Osteoblast (primary cell): ENCODE data around the gene DOCK1. TPM values are rescaled to one million over a fixed set of nuclear protein-coding genes. Genes with fewer than 3 reads are reported as not detected.
A peak's percentile ranks its signal among the peaks of the same experiment; 100 is the strongest.

Experiments used
- DNase-seq: peaks from one replicate; pipeline ENCODE4 v3.0.0; 2011; ENCODE audit warnings: low spot score, mixed read lengths; ENCODE audit not compliant: insufficient read length; ENCODE audit errors: missing footprints
- H2AFZ ChIP-seq: 2 replicates; pipeline ENCODE4 v1.6.0; 2011; ENCODE audit warnings: mild to moderate bottlenecking, low read length
- H3K27ac ChIP-seq: 2 replicates; pipeline ENCODE4 v1.5.1; 2011; ENCODE audit warnings: mild to moderate bottlenecking, low read depth, low read length, moderate library complexity
- H3K27me3 ChIP-seq: 2 replicates; pipeline ENCODE4 v1.6.0; 2012; ENCODE audit warnings: mild to moderate bottlenecking, control low read depth, inconsistent platforms, low read length, moderate library complexity; ENCODE audit not compliant: insufficient read depth
- H3K36me3 ChIP-seq: 2 replicates; pipeline ENCODE4 v1.5.1; 2011; ENCODE audit warnings: mild to moderate bottlenecking, low read length, control low read depth, moderate library complexity; ENCODE audit not compliant: insufficient read depth
- H3K4me1 ChIP-seq: 2 replicates; pipeline ENCODE4 v1.5.1; 2011; ENCODE audit warnings: mild to moderate bottlenecking, low read length, control low read depth, moderate library complexity; ENCODE audit not compliant: insufficient read depth
- H3K4me2 ChIP-seq: 2 replicates; pipeline ENCODE4 v1.6.0; 2011; ENCODE audit warnings: mild to moderate bottlenecking, low read length; ENCODE audit not compliant: insufficient read depth
- H3K4me3 ChIP-seq: fragments of 200-600 bp; sonication (generic); 3 replicates; pipeline ENCODE4 v1.5.1; 2012; ENCODE audit warnings: mild to moderate bottlenecking, low read length, inconsistent platforms; ENCODE audit not compliant: insufficient read depth
- H3K79me2 ChIP-seq: 2 replicates; pipeline ENCODE4 v1.6.0; 2012; ENCODE audit warnings: mild to moderate bottlenecking, low read length, control low read depth, inconsistent platforms; ENCODE audit not compliant: insufficient read depth
- H3K9me3 ChIP-seq: 2 replicates; pipeline ENCODE4 v1.5.1; 2011; ENCODE audit warnings: low read depth, low read length, control low read depth
- H4K20me1 ChIP-seq: 2 replicates; pipeline ENCODE4 v1.6.0; 2012; ENCODE audit warnings: mild to moderate bottlenecking, low read length, control low read depth; ENCODE audit not compliant: insufficient read depth
- CTCF ChIP-seq: IDR thresholded peaks from 2 replicates; pipeline ENCODE4 v1.5.1; 2011; ENCODE audit warnings: mild to moderate bottlenecking, low read depth, low read length, moderate library complexity; ENCODE audit errors: extremely low read depth
- total RNA-seq: library from RNA; depleted of rRNA; stranded (reverse); fragments of >200 nt; gene quantifications from 2 replicates; pipeline ENCODE4 v1.2.3, GENCODE V29; 2012

DOCK1 gene
- total RNA-seq, 1 donor: 80.3 TPM

- DNase-seq: no peak
- peaks cover 4% of the 10 kb centered on the region for H4K20me1 ChIP-seq
- H3K36me3 ChIP-seq: peaks cover 3% of the 10 kb centered on the region
- no peak overlapping the region for H3K4me3 ChIP-seq
- H3K27ac ChIP-seq: no peak overlapping the region
- H3K4me2 ChIP-seq: no peak overlapping the region
- peaks cover 2% of the 10 kb centered on the region for H3K4me1 ChIP-seq
- TF ChIP-seq CTCF: no peak
- H2AFZ ChIP-seq: no peak overlapping the region
- no peaks in the 10 kb centered on the region for H3K79me2 ChIP-seq
- H3K27me3 ChIP-seq: no peaks in the 10 kb centered on the region
- no peaks in the 10 kb centered on the region for H3K9me3 ChIP-seq
These were observed 377.8 kb downstream of the DOCK1 start for GRCh38 chr10:127283017-127283416.

- Histone ChIP-seq H2AFZ (no peak overlapping the region), H3K27ac (no peak overlapping the region), H3K27me3 (no peaks in the 10 kb centered on the region), H4K20me1 (no peaks in the 10 kb centered on the region), H3K4me3 (no peak overlapping the region), H3K4me2 (no peak overlapping the region), H3K4me1 (no peaks in the 10 kb centered on the region), H3K36me3 (peaks cover 3% of the 10 kb centered on the region), H3K9me3 (no peaks in the 10 kb centered on the region), H3K79me2 (no peaks in the 10 kb centered on the region)
- TF ChIP-seq CTCF: no peak
- DNase-seq: no peak
These were observed 378.3 kb downstream of the DOCK1 start for GRCh38 chr10:127283576-127283975.

- Histone ChIP-seq H3K79me2 (peaks cover 2% of the 10 kb centered on the region), H3K9me3 (no peaks in the 10 kb centered on the region)
These were observed 385.6 kb downstream of the DOCK1 start for GRCh38 chr10:127290850-127291249.

GRCh38 chr10:127291329-127291728 is 386.1 kb downstream of the DOCK1 start:
- Histone ChIP-seq H3K4me3 (no peak overlapping the region), H3K27ac (no peak overlapping the region), H2AFZ (no peak overlapping the region), H3K4me2 (no peak overlapping the region), H4K20me1 (peaks cover 7% of the 10 kb centered on the region), H3K36me3 (no peaks in the 10 kb centered on the region), H3K79me2 (peaks cover 2% of the 10 kb centered on the region), H3K9me3 (no peaks in the 10 kb centered on the region), H3K27me3 (no peaks in the 10 kb centered on the region), H3K4me1 (no peaks in the 10 kb centered on the region)
- TF ChIP-seq CTCF: no peak
- DNase-seq: peak; percentile 19

More at GRCh38 chr10:127290850-127291249, 385.6 kb downstream of the DOCK1 start:
- no peak overlapping the region for H3K4me3 ChIP-seq
- H3K27me3 ChIP-seq: no peaks in the 10 kb centered on the region
- H3K36me3 ChIP-seq: no peaks in the 10 kb centered on the region
- no peak for DNase-seq
- no peak overlapping the region for H3K4me2 ChIP-seq
- H3K4me1 ChIP-seq: no peaks in the 10 kb centered on the region
- H4K20me1 ChIP-seq: peaks cover 7% of the 10 kb centered on the region
- no peak overlapping the region for H2AFZ ChIP-seq
- H3K27ac ChIP-seq: no peak overlapping the region
- no peak for TF ChIP-seq CTCF
